Upper lobe of right lung (tissue), 1 donor: ENCODE measurements around the gene SLC29A3. TPM values are rescaled to one million over a fixed set of nuclear protein-coding genes. Genes with fewer than 3 reads are reported as not detected.

Experiments
- ATAC-seq: fragments of 200-7000 bp; cut with Tn5 transposase; one replicate; pipeline ENCODE4 v1.9.1; 2020; ENCODE audit warnings: mild to moderate bottlenecking, moderate library complexity
- DNase-seq: peaks from one replicate; pipeline ENCODE4 v3.0.0-alpha.2; 2020
- H3K27ac ChIP-seq: fragments of 200-600 bp; one replicate; pipeline ENCODE4 v1.8.0; 2022
- H3K27me3 ChIP-seq: fragments of 200-600 bp; one replicate; pipeline ENCODE4 v1.8.0; 2022; ENCODE audit warnings: mild to moderate bottlenecking
- H3K36me3 ChIP-seq: fragments of 200-600 bp; one replicate; pipeline ENCODE4 v1.8.0; 2022
- H3K4me1 ChIP-seq: fragments of 200-600 bp; one replicate; pipeline ENCODE4 v1.8.0; 2022
- H3K4me3 ChIP-seq: fragments of 200-600 bp; one replicate; pipeline ENCODE4 v1.8.0; 2022; ENCODE audit warnings: mild to moderate bottlenecking
- H3K9me3 ChIP-seq: fragments of 200-600 bp; one replicate; pipeline ENCODE4 v1.8.0; 2022
- CTCF ChIP-seq: fragments of 200-600 bp; IDR thresholded peaks from one replicate; pipeline ENCODE4 v1.8.0; 2022; ENCODE audit warnings: antibody characterized with exemption
- intact Hi-C: fragments of 100-400 bp; cut with DNase I; formaldehyde crosslinking; loops from one replicate; pipeline ENCODE4 v1.11.0; 2022
- total RNA-seq: library from RNA; stranded (reverse); fragmentation: NEBNext Ultra II Directional; extraction: Animal tissue kit (Norgen Biotek cat#: 25700); gene quantifications from one replicate; pipeline ENCODE4 v1.2.1, GENCODE V29; 2021
- donor health status: DM: no; HTN: yes; CAD: no; lungs with severe emphysema.

Gene SLC29A3
- total RNA-seq, 1 donor from 2014 or later: 14.8 TPM

GRCh38 chr10:71308244-71308643 is 10.8 kb upstream of the SLC29A3 start:
- Histone ChIP-seq H3K4me1 (no peaks in the 10 kb centered on the region), H3K9me3 (no peaks in the 10 kb centered on the region), H3K27me3 (no peaks in the 10 kb centered on the region), H3K36me3 (no peaks in the 10 kb centered on the region), H3K4me3 (no peak overlapping the region), H3K27ac (no peak overlapping the region)
- DNase-seq (no peak), ATAC-seq (no peak)
- intact Hi-C loops: no loop called here
- no peak for TF ChIP-seq CTCF

GRCh38 chr10:71308985-71309384 is 10.1 kb upstream of the SLC29A3 start:
- Histone ChIP-seq H3K36me3 (no peaks in the 10 kb centered on the region), H3K27me3 (no peaks in the 10 kb centered on the region), H3K4me3 (no peak overlapping the region), H3K9me3 (no peaks in the 10 kb centered on the region), H3K4me1 (peaks cover 7% of the 10 kb centered on the region), H3K27ac (no peak overlapping the region)
- ATAC-seq (no peak), DNase-seq (no peak)
- intact Hi-C loops: no loop called here
- TF ChIP-seq CTCF: no peak

- DNase-seq (no peak), ATAC-seq (no peak)
- peaks cover 14% of the 10 kb centered on the region for H3K4me1 ChIP-seq
- H3K27me3 ChIP-seq: no peaks in the 10 kb centered on the region
- no peaks in the 10 kb centered on the region for H3K36me3 ChIP-seq
- H3K27ac ChIP-seq: no peak overlapping the region
- H3K4me3 ChIP-seq: no peak overlapping the region
- no peaks in the 10 kb centered on the region for H3K9me3 ChIP-seq
- intact Hi-C loops: loop anchor here (10.0 kb wide), 1 partner anchor 395 kb away; no protein-coding TSS in a partner anchor
- TF ChIP-seq CTCF: no peak
Observed at GRCh38 chr10:71309919-71310318, 9.1 kb upstream of the SLC29A3 start.

GRCh38 chr10:71312220-71312619 is 6.8 kb upstream of the SLC29A3 start:
- Histone ChIP-seq H3K4me3 (no peak overlapping the region), H3K27ac (no peak overlapping the region), H3K27me3 (no peaks in the 10 kb centered on the region), H3K9me3 (no peaks in the 10 kb centered on the region), H3K36me3 (no peaks in the 10 kb centered on the region), H3K4me1 (peaks cover 14% of the 10 kb centered on the region)
- ATAC-seq (no peak), DNase-seq (no peak)
- intact Hi-C loops: loop anchor here (10.0 kb wide), 1 partner anchor 393 kb away; no protein-coding TSS in a partner anchor
- TF ChIP-seq CTCF: no peak

- intact Hi-C loops: loop anchor here (10.0 kb wide), 1 partner anchor 392 kb away; no protein-coding TSS in a partner anchor
- no peaks in the 10 kb centered on the region for H3K36me3 ChIP-seq
- peak overlapping the region; percentile 5 for H3K27ac ChIP-seq
- TF ChIP-seq CTCF: no peak
- no peak overlapping the region for H3K4me3 ChIP-seq
- ATAC-seq: peak; percentile 13
- H3K9me3 ChIP-seq: no peaks in the 10 kb centered on the region
- no peak for DNase-seq
- no peaks in the 10 kb centered on the region for H3K27me3 ChIP-seq
- peaks cover 14% of the 10 kb centered on the region for H3K4me1 ChIP-seq
Observed at GRCh38 chr10:71312811-71313789, 6.0 kb upstream of the SLC29A3 start.
